Stomach (tissue), 9 donors: Measurements from ENCODE around the gene KIAA0513. TPM values are rescaled to one million over a fixed set of nuclear protein-coding genes. Genes with fewer than 3 reads are reported as not detected.

ENCODE experiments used
- DNase-seq, 2 donors: peaks; one replicate each; pipeline versions ENCODE4 v3.0.0 to v3.0.0-alpha.2; 2013 to 2019
- H3K27ac ChIP-seq, 5 donors: fragments of 200-600 bp in 4 of 5; sonication (generic) in 4 of 5; one replicate each; pipeline ENCODE4 v1.5.1; 2013 to 2019; ENCODE audit warnings: mild to moderate bottlenecking in 1 of 5, moderate library complexity in 1 of 5
- H3K27me3 ChIP-seq, 3 donors: fragments of 200-600 bp; sonication (generic); one replicate each; pipeline ENCODE4 v1.5.1; 2017 to 2019; ENCODE audit warnings: mixed run types in 1 of 3
- H3K36me3 ChIP-seq, 4 donors: fragments of 200-600 bp; sonication (generic); 1 replicate in 3 of 4; 2 replicates in 1 of 4; pipeline ENCODE4 v1.5.1; 2016 to 2019
- H3K4me1 ChIP-seq, 4 donors: fragments of 200-600 bp; sonication (generic); one replicate each; pipeline ENCODE4 v1.5.1; 2016 to 2019
- H3K4me3 ChIP-seq, 4 donors: fragments of 200-600 bp; sonication (generic) in 3 of 4; one replicate each; pipeline ENCODE4 v1.5.1; 2016 to 2019; ENCODE audit warnings: mild to moderate bottlenecking in 1 of 4
- H3K9me3 ChIP-seq, 4 donors: fragments of 200-600 bp; sonication (generic); one replicate each; pipeline ENCODE4 v1.5.1; 2016 to 2019
- EP300 ChIP-seq: sonication (generic); formaldehyde crosslinking; IDR thresholded peaks from one replicate; pipeline ENCODE4 v1.6.1; 2017; ENCODE audit warnings: antibody characterized with exemption
- POLR2A ChIP-seq, 4 donors: fragments of 450-650 bp; IDR thresholded peaks; one replicate each; pipeline ENCODE4 v1.6.1; 2016; ENCODE audit warnings: antibody characterized with exemption in 4 of 4, control low read depth in 2 of 4, mild to moderate bottlenecking in 1 of 4, moderate library complexity in 1 of 4
- POLR2AphosphoS5 ChIP-seq, 3 donors: sonication (generic); formaldehyde crosslinking; IDR thresholded peaks; one replicate each; pipeline ENCODE4 v1.6.1; 2016; ENCODE audit warnings: antibody characterized with exemption in 3 of 3
- WGBS, 5 donors: extraction: QIAGEN DNeasy Blood & Tissue Kit in 3 of 5; methylation state at CpG; one replicate each; pipeline versions ENCODE4 v1.1.5 to v1.1.7; 2013 to 2018; 5-methylcytosine and 5-hydroxymethylcytosine counted together
- intact Hi-C: fragments of 100-400 bp; cut with DNase I; formaldehyde crosslinking; loops from one replicate; pipeline ENCODE4 v1.15.1; 2023; ENCODE audit warnings: low total_unique reads
- polyA plus RNA-seq, 3 donors: library from polyadenylated mRNA; stranded (reverse); fragments of 200-250 nt; gene quantifications; one replicate each; pipeline ENCODE4 v1.2.3, GENCODE V29; 2013
- total RNA-seq, 5 donors: library from RNA; depleted of rRNA; stranded (reverse); fragments of >200 nt; gene quantifications; one replicate each; pipeline versions ENCODE4 v1.1.0 to v1.2.3, GENCODE V29; 2014 to 2016
- TF ChIP-seq, protein P1 (sequence below), 7 experiments: fragments of 450-650 bp in 4 of 7; fragments of 200-600 bp in 3 of 7; sonication (generic) in 3 of 7; IDR thresholded peaks; one replicate each; pipeline ENCODE4 v1.5.1; 2016 to 2019; ENCODE audit warnings: antibody characterized with exemption in 7 of 7, control low read depth in 2 of 7, mild to moderate bottlenecking in 1 of 7
- donor health status: healthy with polysubstance abuse.
- donor health status: Bipolar disorder and iron deficiency.
- donor health status: healthy.

The KIAA0513 gene
- total and polyA plus RNA-seq, 8 donors: 3.6 to 40.6 (median 14.9) TPM

DNA sequence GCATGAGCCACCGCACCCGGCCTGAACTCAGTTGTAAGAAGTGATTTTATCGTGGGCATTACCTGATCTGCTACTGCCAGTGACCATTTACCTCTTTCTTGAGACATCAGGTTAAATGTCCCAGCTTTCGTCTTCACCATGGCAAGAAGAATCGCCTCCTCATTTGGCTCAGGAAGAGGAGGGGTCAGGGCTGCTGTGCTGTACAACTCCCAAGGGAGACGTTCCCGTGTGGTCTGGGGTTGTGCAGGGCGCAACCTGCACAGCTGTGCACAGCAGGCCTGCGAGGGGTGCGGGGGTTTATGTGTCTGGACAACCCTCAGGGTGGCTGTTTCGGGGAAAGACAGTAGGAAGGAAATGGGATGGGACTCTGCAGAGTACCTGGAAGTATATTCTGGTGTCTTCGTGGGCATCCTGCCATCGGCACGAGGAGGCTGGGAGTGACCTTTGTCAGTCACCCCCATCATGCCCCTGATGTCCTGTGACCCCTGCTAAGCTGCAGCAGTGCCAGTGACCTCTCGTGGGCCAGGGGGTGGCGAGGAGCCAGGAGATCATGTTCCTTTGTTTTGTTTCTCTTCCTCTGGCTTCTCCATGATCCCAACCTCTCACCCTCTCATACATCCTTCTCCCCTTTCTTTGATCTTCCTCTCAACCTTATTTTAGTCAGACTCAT lies 57.4 kb downstream of the KIAA0513 start:
- 76 to 87% (median 81%) methylated on average over 16 of the region's 16 CpGs for WGBS, 5 donors
- no peak for TF ChIP-seq POLR2AphosphoS5 (IDR thresholded peaks at IDR 0.05)
- TF ChIP-seq POLR2A (IDR thresholded peaks at IDR 0.05): no peak
- TF ChIP-seq, protein P1, sequence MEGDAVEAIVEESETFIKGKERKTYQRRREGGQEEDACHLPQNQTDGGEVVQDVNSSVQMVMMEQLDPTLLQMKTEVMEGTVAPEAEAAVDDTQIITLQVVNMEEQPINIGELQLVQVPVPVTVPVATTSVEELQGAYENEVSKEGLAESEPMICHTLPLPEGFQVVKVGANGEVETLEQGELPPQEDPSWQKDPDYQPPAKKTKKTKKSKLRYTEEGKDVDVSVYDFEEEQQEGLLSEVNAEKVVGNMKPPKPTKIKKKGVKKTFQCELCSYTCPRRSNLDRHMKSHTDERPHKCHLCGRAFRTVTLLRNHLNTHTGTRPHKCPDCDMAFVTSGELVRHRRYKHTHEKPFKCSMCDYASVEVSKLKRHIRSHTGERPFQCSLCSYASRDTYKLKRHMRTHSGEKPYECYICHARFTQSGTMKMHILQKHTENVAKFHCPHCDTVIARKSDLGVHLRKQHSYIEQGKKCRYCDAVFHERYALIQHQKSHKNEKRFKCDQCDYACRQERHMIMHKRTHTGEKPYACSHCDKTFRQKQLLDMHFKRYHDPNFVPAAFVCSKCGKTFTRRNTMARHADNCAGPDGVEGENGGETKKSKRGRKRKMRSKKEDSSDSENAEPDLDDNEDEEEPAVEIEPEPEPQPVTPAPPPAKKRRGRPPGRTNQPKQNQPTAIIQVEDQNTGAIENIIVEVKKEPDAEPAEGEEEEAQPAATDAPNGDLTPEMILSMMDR (IDR thresholded peaks at IDR 0.05): no peak
- TF ChIP-seq EP300: no peak
- no peak for DNase-seq
- no peak overlapping the region for H3K27ac ChIP-seq
- H3K36me3 ChIP-seq: peaks cover 12 to 84% (median 68%) of the 10 kb centered on the region in 4 donors
- H3K4me3 ChIP-seq: no peak overlapping the region
- no peaks in the 10 kb centered on the region for H3K9me3 ChIP-seq
- intact Hi-C loops: no loop called here
- peaks cover 2 to 30% (median 18%) of the 10 kb centered on the region in 4 donors for H3K4me1 ChIP-seq
- H3K27me3 ChIP-seq: no peaks in the 10 kb centered on the region

DNA sequence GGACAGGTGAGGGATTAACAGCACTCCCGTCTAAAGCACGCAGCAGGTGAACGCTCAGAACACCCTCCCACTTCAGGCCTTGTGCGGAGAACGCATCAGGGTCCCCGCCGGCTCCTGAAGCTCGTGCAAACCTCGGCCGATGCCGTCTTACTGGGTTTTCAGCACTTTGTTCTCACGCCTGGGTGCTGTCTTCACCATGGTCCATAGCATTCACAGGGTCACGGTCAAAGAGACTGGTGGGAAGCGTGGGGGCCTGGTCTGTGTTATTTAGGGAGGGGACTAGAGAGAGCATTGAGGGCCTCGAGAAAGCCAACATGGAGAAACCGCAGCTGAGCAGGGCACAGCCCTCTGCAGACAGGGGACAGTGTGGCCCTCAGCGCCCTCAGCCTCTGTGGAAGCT lies 58.1 kb downstream of the KIAA0513 start:
- intact Hi-C loops: no loop called here
- Histone ChIP-seq H3K9me3 (no peaks in the 10 kb centered on the region), H3K4me1 (peaks cover 6 to 38% (median 21%) of the 10 kb centered on the region in 4 donors), H3K4me3 (no peak overlapping the region), H3K27me3 (no peaks in the 10 kb centered on the region), H3K27ac (no peak overlapping the region), H3K36me3 (peaks cover 12 to 79% (median 63%) of the 10 kb centered on the region in 4 donors)
- TF ChIP-seq EP300 (no peak), POLR2AphosphoS5 (IDR thresholded peaks at IDR 0.05) (no peak), POLR2A (IDR thresholded peaks at IDR 0.05) (no peak)
- TF ChIP-seq, protein P1 (IDR thresholded peaks at IDR 0.05): no peak
- DNase-seq: no peak
- 95 to 99% (median 96%) methylated on average over 14 to 17 of the region's 17 CpGs for WGBS, 5 donors

DNA sequence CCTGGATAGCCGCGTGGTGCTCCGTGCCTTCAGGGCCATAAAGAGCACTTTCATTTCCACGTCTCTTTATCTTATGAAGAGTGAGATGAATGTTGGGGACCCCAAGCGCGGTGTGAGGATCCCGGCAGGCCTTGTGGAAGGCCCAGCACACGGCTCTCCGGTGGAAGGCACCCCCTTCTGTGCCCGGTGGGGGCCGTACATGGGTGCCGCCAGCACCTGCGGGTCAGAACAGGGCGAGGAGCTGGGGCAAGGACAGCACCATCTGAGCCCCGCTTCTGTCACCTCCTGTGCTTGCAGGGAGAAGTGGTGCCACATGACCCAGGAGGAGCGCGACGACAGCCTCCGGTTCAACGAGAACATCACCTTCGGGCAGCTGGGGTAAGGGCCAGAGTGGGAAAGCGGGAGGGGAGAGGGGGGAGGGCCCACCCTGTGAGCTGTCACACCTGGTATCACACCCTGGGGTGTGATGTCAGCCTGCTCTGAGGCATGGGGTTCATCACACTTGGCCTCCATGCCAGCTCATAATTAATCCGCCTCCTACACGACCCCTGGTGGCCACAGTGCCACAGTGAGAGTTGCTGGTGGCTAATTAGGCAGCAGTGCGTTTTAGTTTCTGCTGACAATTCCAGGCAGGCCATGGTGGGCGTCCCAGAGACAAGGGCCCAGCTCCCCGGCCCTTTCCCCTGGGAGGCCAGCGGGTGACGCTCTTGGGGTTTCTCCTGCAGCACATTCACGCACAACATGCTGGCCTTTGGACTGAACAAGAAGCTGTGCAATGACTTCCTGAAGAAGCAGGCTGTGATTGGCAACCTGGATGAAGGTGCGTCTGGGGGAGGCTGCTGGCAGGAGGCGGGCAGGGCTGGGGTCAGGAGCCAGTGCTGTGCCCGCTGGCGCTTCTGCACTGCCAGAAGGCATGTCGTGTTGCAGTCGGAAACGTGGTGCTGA lies 59.0 kb downstream of the KIAA0513 start:
- intact Hi-C loops: no loop called here
- Histone ChIP-seq H3K4me3 (no peak overlapping the region), H3K27ac (peak overlapping the region in 1 of 5 donors; percentile 24), H3K27me3 (no peaks in the 10 kb centered on the region), H3K36me3 (peaks cover 12 to 70% (median 54%) of the 10 kb centered on the region in 4 donors), H3K9me3 (no peaks in the 10 kb centered on the region), H3K4me1 (peaks cover 6 to 44% (median 23%) of the 10 kb centered on the region in 4 donors)
- TF ChIP-seq EP300 (no peak), POLR2A (IDR thresholded peaks at IDR 0.05) (no peak), POLR2AphosphoS5 (IDR thresholded peaks at IDR 0.05) (peak in 2 of 3 donors; percentile 6 to 74)
- TF ChIP-seq, protein P1 (IDR thresholded peaks at IDR 0.05): peak in 5 of 7 experiments; percentile 66 to 91 (median 86)
- DNase-seq: peak; percentile 78 to 87
- WGBS, 5 donors: 65 to 84% (median 73%) methylated on average over 26 to 37 of the region's 37 CpGs

DNA sequence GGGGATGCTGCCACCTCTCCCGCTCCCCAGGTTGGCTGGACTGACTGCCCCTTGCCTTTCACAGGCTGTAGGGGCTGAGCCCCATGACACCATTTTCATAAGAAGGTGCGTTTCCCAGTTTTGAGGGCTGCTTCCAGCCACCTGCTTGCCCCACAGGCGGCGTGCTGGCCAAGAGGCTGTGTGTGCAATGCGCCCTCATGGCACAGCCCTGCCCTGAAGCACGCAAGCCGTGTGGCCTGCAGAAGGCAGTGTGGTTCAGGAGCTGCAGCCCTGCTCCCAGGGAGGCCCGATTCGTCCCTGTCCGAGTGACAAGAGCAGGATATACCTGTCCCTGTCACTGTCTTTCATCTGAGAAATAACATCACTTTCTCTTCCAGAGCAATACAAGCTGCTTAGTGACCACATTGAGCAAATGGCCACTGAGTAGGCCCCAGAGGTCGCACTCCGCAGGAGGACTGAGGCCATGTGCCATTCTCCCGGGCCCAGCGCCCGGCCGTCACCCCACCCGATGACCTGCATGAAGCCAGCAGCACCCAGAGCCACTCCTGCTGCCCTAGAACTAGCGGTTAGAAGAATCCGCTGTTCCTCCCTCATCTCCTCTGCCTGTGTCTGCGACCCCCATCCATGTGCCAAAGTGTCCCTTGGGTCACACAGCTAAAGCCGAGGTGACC lies 60.4 kb downstream of the KIAA0513 start:
- 87 to 96% (median 93%) methylated on average over 15 to 21 of the region's 21 CpGs for WGBS, 5 donors
- TF ChIP-seq, protein P1 (IDR thresholded peaks at IDR 0.05): no peak
- TF ChIP-seq EP300 (no peak), POLR2A (IDR thresholded peaks at IDR 0.05) (no peak), POLR2AphosphoS5 (IDR thresholded peaks at IDR 0.05) (no peak)
- no peaks in the 10 kb centered on the region for H3K27me3 ChIP-seq
- H3K27ac ChIP-seq: no peak overlapping the region
- H3K4me1 ChIP-seq: peaks cover 6 to 37% (median 20%) of the 10 kb centered on the region in 4 donors
- no peaks in the 10 kb centered on the region for H3K9me3 ChIP-seq
- no peak for DNase-seq
- intact Hi-C loops: no loop called here
- H3K36me3 ChIP-seq: peaks cover 12 to 56% (median 41%) of the 10 kb centered on the region in 4 donors
- H3K4me3 ChIP-seq: no peak overlapping the region
